ENCODE measurements around the gene ZDHHC7. TPM values are rescaled to one million over a fixed set of nuclear protein-coding genes. Genes with fewer than 3 reads are reported as not detected.

The ZDHHC7 gene
- total and polyA plus RNA-seq, 2 of the 8 experiments (the other 6 are each of a cell fraction or from before 2014, with no cell fraction given): 40.5 to 56.3 TPM

DNA sequence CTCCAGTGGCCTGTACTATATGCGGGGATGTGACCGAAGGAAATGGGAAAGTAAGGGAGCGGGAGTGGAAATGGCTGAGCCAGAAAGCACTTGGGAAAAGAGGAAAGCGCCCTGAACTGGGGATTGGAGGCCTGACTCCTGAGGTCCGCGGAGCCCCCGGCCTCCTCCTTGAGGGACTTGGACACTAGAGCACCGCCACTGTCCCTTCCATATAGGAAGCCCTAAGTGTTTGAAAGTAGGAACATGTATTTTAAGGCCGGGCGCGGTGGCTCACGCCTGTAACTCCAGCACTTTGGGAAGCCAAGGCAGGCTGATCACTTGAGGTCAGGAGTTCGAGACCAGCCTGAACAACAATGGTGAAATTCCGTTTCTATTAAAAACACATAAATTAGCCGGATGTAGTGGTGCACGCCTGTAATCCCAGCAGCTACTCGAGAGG lies 530 bp upstream of the ZDHHC7 start (continued):
- TF ChIP-seq, protein P1, sequence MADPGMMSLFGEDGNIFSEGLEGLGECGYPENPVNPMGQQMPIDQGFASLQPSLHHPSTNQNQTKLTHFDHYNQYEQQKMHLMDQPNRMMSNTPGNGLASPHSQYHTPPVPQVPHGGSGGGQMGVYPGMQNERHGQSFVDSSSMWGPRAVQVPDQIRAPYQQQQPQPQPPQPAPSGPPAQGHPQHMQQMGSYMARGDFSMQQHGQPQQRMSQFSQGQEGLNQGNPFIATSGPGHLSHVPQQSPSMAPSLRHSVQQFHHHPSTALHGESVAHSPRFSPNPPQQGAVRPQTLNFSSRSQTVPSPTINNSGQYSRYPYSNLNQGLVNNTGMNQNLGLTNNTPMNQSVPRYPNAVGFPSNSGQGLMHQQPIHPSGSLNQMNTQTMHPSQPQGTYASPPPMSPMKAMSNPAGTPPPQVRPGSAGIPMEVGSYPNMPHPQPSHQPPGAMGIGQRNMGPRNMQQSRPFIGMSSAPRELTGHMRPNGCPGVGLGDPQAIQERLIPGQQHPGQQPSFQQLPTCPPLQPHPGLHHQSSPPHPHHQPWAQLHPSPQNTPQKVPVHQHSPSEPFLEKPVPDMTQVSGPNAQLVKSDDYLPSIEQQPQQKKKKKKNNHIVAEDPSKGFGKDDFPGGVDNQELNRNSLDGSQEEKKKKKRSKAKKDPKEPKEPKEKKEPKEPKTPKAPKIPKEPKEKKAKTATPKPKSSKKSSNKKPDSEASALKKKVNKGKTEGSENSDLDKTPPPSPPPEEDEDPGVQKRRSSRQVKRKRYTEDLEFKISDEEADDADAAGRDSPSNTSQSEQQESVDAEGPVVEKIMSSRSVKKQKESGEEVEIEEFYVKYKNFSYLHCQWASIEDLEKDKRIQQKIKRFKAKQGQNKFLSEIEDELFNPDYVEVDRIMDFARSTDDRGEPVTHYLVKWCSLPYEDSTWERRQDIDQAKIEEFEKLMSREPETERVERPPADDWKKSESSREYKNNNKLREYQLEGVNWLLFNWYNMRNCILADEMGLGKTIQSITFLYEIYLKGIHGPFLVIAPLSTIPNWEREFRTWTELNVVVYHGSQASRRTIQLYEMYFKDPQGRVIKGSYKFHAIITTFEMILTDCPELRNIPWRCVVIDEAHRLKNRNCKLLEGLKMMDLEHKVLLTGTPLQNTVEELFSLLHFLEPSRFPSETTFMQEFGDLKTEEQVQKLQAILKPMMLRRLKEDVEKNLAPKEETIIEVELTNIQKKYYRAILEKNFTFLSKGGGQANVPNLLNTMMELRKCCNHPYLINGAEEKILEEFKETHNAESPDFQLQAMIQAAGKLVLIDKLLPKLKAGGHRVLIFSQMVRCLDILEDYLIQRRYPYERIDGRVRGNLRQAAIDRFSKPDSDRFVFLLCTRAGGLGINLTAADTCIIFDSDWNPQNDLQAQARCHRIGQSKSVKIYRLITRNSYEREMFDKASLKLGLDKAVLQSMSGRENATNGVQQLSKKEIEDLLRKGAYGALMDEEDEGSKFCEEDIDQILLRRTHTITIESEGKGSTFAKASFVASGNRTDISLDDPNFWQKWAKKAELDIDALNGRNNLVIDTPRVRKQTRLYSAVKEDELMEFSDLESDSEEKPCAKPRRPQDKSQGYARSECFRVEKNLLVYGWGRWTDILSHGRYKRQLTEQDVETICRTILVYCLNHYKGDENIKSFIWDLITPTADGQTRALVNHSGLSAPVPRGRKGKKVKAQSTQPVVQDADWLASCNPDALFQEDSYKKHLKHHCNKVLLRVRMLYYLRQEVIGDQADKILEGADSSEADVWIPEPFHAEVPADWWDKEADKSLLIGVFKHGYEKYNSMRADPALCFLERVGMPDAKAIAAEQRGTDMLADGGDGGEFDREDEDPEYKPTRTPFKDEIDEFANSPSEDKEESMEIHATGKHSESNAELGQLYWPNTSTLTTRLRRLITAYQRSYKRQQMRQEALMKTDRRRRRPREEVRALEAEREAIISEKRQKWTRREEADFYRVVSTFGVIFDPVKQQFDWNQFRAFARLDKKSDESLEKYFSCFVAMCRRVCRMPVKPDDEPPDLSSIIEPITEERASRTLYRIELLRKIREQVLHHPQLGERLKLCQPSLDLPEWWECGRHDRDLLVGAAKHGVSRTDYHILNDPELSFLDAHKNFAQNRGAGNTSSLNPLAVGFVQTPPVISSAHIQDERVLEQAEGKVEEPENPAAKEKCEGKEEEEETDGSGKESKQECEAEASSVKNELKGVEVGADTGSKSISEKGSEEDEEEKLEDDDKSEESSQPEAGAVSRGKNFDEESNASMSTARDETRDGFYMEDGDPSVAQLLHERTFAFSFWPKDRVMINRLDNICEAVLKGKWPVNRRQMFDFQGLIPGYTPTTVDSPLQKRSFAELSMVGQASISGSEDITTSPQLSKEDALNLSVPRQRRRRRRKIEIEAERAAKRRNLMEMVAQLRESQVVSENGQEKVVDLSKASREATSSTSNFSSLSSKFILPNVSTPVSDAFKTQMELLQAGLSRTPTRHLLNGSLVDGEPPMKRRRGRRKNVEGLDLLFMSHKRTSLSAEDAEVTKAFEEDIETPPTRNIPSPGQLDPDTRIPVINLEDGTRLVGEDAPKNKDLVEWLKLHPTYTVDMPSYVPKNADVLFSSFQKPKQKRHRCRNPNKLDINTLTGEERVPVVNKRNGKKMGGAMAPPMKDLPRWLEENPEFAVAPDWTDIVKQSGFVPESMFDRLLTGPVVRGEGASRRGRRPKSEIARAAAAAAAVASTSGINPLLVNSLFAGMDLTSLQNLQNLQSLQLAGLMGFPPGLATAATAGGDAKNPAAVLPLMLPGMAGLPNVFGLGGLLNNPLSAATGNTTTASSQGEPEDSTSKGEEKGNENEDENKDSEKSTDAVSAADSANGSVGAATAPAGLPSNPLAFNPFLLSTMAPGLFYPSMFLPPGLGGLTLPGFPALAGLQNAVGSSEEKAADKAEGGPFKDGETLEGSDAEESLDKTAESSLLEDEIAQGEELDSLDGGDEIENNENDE (IDR thresholded peaks at IDR 0.05; ENCODE audit: insufficient replicate concordance, low read length): no peak
- no peak for TF ChIP-seq TAF1 (IDR thresholded peaks at IDR 0.05; ENCODE audit: low read depth, low read length)
- TF ChIP-seq NRF1 (IDR thresholded peaks at IDR 0.05; ENCODE audit: low read depth, low read length): no peak
- no peak for TF ChIP-seq SRF (IDR thresholded peaks at IDR 0.05; ENCODE audit: low read depth, low read length)
- no peak for TF ChIP-seq JUND (IDR thresholded peaks at IDR 0.05; ENCODE audit: low read length)
- TF ChIP-seq, protein P2, sequence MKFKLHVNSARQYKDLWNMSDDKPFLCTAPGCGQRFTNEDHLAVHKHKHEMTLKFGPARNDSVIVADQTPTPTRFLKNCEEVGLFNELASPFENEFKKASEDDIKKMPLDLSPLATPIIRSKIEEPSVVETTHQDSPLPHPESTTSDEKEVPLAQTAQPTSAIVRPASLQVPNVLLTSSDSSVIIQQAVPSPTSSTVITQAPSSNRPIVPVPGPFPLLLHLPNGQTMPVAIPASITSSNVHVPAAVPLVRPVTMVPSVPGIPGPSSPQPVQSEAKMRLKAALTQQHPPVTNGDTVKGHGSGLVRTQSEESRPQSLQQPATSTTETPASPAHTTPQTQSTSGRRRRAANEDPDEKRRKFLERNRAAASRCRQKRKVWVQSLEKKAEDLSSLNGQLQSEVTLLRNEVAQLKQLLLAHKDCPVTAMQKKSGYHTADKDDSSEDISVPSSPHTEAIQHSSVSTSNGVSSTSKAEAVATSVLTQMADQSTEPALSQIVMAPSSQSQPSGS (IDR thresholded peaks at IDR 0.05; ENCODE audit: low read length): no peak
- no peak for TF ChIP-seq TEAD4 (IDR thresholded peaks at IDR 0.05; ENCODE audit: low read depth, low read length)
- no peak for TF ChIP-seq CHD1 (IDR thresholded peaks at IDR 0.05; ENCODE audit: low read depth, low read length)
- TF ChIP-seq ZNF274 (IDR thresholded peaks at IDR 0.05; ENCODE audit: borderline replicate concordance, extremely low read depth, low read length): no peak
- TF ChIP-seq EGR1 (IDR thresholded peaks at IDR 0.05; ENCODE audit: borderline replicate concordance, low read depth, low read length): no peak
- TF ChIP-seq BACH1 (IDR thresholded peaks at IDR 0.05; ENCODE audit: low read length): no peak

Data from H1 (cell line).